Activated CD8-positive, alpha-beta memory T cell treated with anti-CD3 and anti-CD28 coated beads, Interleukin-2, amount 50 U/mL, for 4 hours (primary cell): Measurements from ENCODE around the gene IL15RA.
"Not testable (repeated sequence)": the region's sequence is repeated elsewhere in the genome, so short reads cannot be mapped to it uniquely, and the experiment has no call there.

Experiments
- DNase-seq: peaks from one replicate; pipeline ENCODE4 v3.0.0-alpha.2; 2020

Gene IL15RA

GRCh38 chr10:5949009-5949759, 28.2 kb downstream of the IL15RA start:
- peak; percentile 33 for DNase-seq

- no peak for DNase-seq
These were observed 29.1 kb downstream of the IL15RA start for GRCh38 chr10:5948208-5948585.

DNA sequence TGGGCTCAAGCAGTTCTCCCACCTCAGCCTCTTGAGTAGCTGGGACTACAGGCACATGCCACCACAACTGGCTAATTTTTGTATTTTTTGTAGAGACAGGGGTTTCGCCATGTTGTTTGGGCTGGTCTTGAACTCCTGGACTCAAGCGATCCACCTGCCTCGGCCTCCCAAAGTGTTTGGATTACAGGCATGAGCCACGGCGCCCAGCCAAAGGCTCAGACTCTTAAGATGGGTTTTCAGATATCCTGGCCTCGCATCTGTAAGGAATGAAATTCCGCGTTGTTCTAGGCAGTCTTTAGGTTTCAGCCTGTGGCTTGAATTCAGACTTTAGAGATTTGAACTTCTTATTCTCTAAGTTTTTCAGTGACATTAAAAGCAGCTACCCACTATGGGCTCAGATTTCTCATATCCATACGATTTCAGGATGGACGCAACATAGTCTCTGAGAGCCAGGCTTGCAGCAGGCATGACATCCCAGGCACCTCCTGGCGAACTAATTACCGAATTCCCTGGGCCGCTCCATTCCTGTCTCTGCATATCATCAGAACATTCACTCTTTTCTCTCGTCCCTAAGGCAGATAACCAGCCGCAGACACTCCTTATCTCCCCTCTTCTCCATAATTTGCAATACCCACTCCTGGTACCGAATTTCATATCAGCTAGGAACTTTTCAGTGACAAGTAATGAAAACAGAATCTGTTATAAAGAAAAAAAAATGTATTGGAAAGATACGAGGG, 29.7 kb downstream of the IL15RA start:
- no peak for DNase-seq

- no peak for DNase-seq
These were observed 30.6 kb downstream of the IL15RA start for GRCh38 chr10:5946786-5947185.

GRCh38 chr10:5946419-5946775, 30.9 kb downstream of the IL15RA start:
- DNase-seq = not testable (repeated sequence)

- no peak for DNase-seq
These were observed 31.6 kb downstream of the IL15RA start for GRCh38 chr10:5945561-5946418.

- no peak for DNase-seq
These were observed 32.2 kb downstream of the IL15RA start for GRCh38 chr10:5945190-5945509.

DNA sequence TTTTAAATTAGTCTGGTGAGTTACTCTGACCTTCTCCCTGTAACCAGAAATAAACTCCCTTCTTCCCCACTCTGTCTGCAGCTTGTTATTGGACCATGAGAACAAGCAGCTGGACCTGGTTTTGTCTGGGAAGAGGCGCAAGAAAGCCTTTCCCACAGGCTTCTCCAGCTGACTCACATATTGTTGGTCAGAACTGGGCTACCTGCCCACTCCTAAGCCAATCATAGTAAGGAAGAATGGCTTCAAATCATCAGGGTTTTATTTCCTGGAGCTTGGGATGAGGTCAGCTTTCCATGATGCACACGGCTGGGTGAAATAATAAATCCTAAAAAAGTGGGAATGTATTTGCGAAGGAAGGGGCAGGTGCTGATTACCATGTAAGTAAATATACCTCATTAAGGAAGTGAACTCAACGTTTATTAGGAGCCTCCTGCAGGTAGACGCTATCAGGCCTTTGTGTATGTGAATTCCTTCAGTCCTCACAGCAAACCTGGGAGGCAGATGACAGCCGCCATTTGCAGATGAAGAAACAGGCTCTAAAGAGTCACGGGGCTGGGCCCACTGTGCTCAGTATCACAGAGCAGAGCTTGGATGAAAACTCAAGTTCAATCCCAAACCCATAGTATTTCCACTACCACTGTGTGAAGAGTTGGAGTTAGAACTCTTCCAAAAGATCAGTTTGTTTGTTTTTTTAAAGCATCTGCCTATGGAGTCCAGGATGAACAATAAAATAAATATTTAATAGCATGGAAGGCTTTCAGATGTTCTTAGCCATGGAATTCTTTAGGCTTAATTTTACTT, 32.8 kb downstream of the IL15RA start:
- DNase-seq = no peak

- DNase-seq = no peak
These were observed 33.8 kb downstream of the IL15RA start for GRCh38 chr10:5943536-5943935.

GRCh38 chr10:5942474-5942873, 34.9 kb downstream of the IL15RA start:
- DNase-seq = no peak

DNA sequence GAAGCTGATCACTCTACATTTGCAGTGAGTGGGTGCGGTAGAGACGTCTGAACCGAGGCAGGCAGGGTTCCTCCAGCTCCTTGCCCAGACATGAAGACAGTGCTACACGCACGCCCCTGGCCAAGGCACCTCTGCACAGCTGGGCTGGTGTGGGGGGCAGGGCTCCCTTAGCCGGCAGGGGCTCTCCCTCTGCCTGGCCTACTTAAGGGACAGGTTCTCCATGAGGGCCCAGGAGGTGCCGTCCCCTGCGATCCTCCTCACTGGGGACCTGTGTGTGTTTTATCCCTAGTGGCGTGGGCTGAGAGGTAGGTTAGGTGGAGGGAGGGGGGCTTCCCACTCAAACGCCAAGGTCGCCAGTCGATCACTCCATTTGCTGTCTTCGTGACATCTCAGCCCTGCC, 35.3 kb downstream of the IL15RA start:
- DNase-seq = no peak

- no peak for DNase-seq
These were observed 35.8 kb downstream of the IL15RA start for GRCh38 chr10:5941579-5941978.

- DNase-seq = no peak
These were observed 36.5 kb downstream of the IL15RA start for GRCh38 chr10:5940807-5941218.

DNA sequence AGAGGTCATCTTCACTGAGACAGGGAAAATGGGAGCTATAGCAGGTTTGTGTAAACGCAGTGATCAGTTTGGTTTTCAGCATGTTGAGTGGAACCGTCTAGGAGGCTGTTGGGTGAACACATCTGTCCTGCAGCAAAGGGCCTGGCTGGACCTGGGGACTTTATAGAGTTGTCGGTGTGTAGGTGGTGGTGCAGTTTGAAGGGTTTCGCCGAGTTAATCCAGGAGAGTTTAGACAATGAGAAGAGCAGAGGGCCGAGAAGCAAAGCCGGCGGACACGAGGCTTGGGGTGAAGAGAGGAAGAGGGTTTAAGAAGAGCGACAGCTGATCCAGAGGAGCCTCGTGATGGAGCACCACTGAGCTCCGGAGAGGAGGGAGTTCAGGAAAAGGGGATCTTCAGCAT, 39.1 kb downstream of the IL15RA start:
- no peak for DNase-seq

GRCh38 chr10:5937016-5937415, 40.3 kb downstream of the IL15RA start:
- no peak for DNase-seq

DNA sequence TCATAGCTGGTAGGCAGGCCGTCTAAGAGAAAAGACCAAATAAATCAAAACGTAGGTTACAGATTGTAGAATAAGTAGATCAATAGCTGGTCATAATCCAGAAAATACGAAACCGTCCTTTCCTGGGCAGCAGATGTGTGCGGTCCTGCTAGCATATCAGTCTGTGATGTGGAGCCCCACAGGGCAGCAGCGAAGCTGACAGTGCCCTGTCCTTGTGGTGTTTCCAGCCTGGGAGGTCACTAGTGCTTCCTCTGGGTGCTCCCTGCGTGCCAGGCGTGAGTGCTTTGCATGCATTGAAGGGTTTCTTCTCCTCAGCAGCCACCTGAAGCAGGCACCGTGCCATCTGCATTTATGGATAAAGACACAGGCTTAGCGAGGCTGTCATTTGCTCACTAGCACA, 41.7 kb downstream of the IL15RA start:
- DNase-seq = no peak

DNA sequence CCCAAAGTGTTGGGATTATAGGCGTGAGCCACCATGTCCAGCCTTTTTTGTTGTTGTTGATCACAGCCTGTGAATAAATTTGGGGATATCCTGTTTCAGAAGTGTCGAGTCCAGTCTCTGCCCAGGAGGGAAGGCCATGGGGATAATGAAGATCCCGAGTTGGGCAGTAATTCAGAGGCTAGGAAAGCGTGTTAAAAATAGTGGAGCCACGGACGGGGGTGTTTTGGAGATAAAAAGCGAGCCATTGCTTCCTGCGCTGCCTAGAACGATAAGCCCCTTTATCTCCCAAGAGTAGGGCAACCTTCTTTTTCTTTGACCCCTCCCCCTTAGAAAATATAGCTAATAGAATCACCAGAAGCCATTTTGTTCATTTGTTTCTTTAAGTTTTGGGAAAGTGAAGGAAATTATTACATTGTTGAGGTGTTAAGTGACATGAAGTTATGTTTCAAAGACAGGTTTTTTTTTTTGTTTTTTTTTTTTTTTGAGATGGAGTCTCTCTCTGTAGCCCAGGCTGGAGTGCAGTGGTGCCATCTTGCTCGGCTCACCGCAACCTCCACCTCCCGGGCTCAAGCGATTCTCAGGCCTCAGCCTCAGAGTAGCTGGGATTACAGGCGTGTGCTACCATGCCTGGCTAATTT, 43.3 kb downstream of the IL15RA start:
- no peak for DNase-seq

DNA sequence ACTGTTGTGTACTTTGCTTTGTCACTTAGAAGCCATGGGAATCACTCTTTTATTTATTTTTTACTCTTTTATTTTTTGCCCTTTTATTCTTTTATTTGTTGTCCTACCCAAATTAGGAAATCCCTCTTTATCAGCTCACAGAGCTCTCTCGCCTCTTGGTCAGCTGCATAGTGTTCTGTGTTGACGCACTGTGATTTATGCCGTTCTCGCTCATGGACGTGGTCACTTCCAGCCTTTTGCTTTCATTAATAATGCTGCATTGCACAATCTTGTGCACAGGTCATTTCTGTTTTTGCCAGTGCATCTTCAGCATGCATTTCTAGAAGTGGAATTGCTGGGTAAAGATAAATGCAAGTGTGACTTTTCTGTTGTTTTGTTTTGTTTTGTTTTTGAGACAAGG, 45.0 kb downstream of the IL15RA start:
- DNase-seq = no peak

DNA sequence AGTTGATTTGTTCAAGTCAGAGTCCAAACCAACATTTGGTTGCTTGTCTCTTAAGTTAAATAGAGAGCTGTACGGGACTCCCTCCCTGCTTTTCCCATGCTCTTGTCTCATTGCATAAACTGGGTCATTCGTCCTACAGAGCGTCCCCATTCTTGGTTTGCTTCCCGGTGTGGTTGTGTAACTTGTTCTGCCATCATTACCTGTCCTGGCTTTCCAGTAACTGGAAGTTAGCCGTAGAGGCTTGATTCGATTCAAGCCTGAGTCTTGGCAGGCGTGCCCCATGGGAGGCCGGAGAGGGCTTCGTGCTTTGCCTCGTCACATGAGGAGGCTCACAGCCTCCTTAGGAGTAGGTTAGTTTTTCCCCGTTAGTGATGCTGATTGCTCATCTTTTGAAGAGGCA, 47.1 kb downstream of the IL15RA start:
- no peak for DNase-seq

DNA sequence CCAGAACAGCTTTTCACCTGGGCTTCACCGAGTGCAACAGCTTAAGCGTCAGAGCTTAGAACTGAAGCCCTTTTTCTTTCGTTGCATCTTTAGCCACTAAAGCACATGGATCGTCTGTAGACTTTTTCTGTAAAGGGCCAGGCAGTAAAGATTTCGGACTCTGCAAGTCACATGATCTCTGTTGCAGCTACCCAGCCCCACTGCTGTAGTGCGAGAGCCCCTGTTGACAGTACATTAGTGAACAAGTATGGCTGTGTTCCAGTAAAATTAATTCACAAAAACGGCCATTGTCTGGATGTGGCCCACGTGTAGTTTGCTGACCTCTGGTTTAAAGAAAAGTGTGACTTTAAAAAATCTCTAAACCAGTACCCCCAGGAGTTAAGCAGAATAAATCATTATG, 47.9 kb downstream of the IL15RA start:
- DNase-seq = no peak

- no peak for DNase-seq
These were observed 50.0 kb downstream of the IL15RA start for GRCh38 chr10:5927306-5927705.

DNA sequence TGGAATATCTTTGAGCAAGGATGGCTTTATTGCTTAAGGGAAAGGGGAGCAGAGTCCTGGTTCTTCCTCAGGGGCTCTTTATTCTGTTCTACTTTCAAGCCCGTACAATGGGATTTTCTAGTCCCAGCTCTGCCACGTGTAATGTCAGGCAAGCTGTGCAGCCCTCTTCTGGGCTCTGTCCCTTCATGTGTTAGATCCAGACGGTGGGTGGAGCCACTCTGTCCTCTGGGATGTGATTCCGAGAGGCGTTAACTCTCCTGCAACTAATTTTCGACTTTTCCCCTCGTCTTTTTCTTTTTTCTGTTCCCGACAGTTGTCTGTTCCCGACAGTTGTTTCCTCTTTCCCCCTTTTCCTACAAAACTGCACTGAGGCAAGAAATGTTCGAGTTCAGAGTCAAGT, 52.5 kb downstream of the IL15RA start:
- DNase-seq = no peak

DNA sequence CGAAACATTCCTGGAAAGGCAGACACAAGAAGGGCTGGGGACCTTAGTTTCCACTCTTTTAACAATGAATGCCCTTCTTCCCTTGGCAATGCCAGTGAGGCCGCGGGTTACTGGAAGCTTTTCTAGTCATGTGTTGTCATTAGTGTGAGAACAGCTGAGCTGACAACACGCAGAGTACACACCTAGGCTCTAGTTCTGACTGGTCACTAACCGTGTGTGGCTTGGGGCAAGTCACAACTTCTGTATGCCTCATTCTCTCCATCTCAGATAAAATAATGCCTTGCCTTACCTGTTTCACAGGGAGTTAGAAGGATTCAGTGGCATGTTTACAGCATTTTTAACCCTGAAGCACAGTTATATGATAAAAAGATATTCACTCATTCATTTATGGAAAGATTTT, 55.6 kb downstream of the IL15RA start:
- no peak for DNase-seq
